ENCODE measurements around the gene CCDC127. TPM values are rescaled to one million over a fixed set of nuclear protein-coding genes. Genes with fewer than 3 reads are reported as not detected.

CCDC127 gene
- total RNA-seq, 1 experiment from 2014 or later = 5.4 TPM

DNA sequence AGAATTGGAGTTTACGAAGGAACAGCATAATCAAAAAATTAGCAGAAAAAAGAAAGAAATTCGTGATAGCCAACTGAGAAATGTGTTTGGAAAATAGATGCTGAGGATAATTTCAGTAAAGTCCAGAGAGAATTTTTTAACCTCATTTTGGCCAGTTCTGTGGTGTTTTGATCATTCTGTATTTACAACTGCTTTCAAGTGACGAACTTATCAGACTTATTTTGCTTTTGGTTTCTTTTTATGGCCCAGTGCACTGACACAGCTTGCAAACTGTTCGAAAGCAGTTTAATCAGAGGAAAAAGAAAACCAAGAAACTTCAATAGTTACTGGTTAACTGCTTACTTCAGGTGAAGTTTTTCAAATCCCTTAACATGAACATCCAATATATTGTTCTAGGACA is 2.0 kb upstream of the CCDC127 start:
- peaks cover 14% of the 10 kb centered on the region for H3K36me3 ChIP-seq (ENCODE audit: low read depth, low read length)
- no peaks in the 10 kb centered on the region for H3K27me3 ChIP-seq (ENCODE audit: low read length)
- peak overlapping the region; percentile 66; the same call in 1 of the 2 replicates for H3K27ac ChIP-seq (ENCODE audit: low read length)
- ChIA-PET CTCF (no interaction called here), POLR2A (ENCODE audit: unreplicated experiment) (no interaction called here)
- no peaks in the 10 kb centered on the region for H3K9me2 ChIP-seq (replicated peaks; ENCODE audit: low read length)
- H3K79me2 ChIP-seq (ENCODE audit: low read length) = peaks cover 83% of the 10 kb centered on the region
- no peak for ATAC-seq
- H3F3A ChIP-seq (ENCODE audit: low read length, unreplicated experiment) = no peaks in the 10 kb centered on the region
- peaks cover 40% of the 10 kb centered on the region for H3K4me1 ChIP-seq (ENCODE audit: insufficient read depth, low read length)
- intact Hi-C loops (cut with micrococcal nuclease) = loop anchor here (5.0 kb wide), 1 partner anchor 52 kb away; the partner anchor contains the start of gene PDCD6
- no TSS peak for BruUV-seq (replicated peaks)
- no peak overlapping the region for H2AFZ ChIP-seq (ENCODE audit: low read length)
- H3K9ac ChIP-seq (ENCODE audit: low read length) = peak overlapping the region; percentile 99
- no peak for DNase-seq
- H4K20me1 ChIP-seq (ENCODE audit: low read length) = peaks cover 43% of the 10 kb centered on the region
- peak overlapping the region; percentile 95 for H3K4me2 ChIP-seq (ENCODE audit: low read length)
- H3K4me3 ChIP-seq (ENCODE audit: low read length) = peak overlapping the region; percentile 93
- TF ChIP-seq EZH2 (IDR thresholded peaks at IDR 0.05; ENCODE audit: low read length, unreplicated experiment) (no peak), EZH2phosphoT487 (IDR thresholded peaks at IDR 0.05; ENCODE audit: borderline replicate concordance, low read length) (no peak)
- TF ChIP-seq, protein P1, sequence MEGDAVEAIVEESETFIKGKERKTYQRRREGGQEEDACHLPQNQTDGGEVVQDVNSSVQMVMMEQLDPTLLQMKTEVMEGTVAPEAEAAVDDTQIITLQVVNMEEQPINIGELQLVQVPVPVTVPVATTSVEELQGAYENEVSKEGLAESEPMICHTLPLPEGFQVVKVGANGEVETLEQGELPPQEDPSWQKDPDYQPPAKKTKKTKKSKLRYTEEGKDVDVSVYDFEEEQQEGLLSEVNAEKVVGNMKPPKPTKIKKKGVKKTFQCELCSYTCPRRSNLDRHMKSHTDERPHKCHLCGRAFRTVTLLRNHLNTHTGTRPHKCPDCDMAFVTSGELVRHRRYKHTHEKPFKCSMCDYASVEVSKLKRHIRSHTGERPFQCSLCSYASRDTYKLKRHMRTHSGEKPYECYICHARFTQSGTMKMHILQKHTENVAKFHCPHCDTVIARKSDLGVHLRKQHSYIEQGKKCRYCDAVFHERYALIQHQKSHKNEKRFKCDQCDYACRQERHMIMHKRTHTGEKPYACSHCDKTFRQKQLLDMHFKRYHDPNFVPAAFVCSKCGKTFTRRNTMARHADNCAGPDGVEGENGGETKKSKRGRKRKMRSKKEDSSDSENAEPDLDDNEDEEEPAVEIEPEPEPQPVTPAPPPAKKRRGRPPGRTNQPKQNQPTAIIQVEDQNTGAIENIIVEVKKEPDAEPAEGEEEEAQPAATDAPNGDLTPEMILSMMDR (conservative IDR thresholded peaks at IDR 0.05; ENCODE audit: low read depth, low read length) = no peak
- no peaks in the 10 kb centered on the region for H3K9me3 ChIP-seq (ENCODE audit: low read length)

DNA sequence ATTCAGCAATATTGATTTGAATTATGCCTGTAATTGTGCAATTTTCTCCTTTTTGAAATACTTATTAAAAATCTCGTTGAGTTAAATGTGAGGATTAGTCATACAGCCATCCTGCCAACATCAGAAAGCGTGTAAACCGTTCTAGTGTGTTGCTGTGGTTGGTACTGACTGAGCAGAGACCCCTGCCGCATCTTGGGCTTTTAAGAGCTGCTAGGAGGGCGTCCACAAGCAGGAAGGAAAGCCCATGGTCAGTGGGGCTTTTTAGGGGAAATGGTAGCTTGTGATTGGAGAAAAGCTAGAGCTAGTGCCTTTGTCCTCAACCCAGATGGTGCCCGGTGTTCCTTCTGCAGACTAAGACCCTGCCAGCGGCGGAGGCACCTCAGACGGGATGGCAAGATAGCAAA is 1.5 kb upstream of the CCDC127 start:
- ChIA-PET POLR2A (ENCODE audit: unreplicated experiment) (no interaction called here), CTCF (interaction anchor here (1.9 kb wide), 1 partner anchor 31 kb away, joined by 12 read pairs; no protein-coding TSS in a partner anchor)

More for the DNA sequence above, 1.5 kb upstream of the CCDC127 start:
- peaks cover 9% of the 10 kb centered on the region; the same call in 1 of the 2 replicates for H3K36me3 ChIP-seq (ENCODE audit: low read depth, low read length)
- peak overlapping the region; percentile 93 for H3K4me3 ChIP-seq (ENCODE audit: low read length)
- H3K79me2 ChIP-seq (ENCODE audit: low read length) = peaks cover 82% of the 10 kb centered on the region
- peak overlapping the region; percentile 99 for H3K9ac ChIP-seq (ENCODE audit: low read length)
- H3K9me2 ChIP-seq (replicated peaks; ENCODE audit: low read length) = no peaks in the 10 kb centered on the region
- peak overlapping the region; percentile 95 for H3K4me2 ChIP-seq (ENCODE audit: low read length)
- DNase-seq (peak; percentile 45), ATAC-seq (peak; percentile 18; the same call in 1 of the 2 replicates)
- H3K27me3 ChIP-seq (ENCODE audit: low read length) = no peaks in the 10 kb centered on the region
- no peak overlapping the region for H2AFZ ChIP-seq (ENCODE audit: low read length)
- no peaks in the 10 kb centered on the region for H3K9me3 ChIP-seq (ENCODE audit: low read length)
- H3K27ac ChIP-seq (ENCODE audit: low read length) = peak overlapping the region; percentile 66
- no peaks in the 10 kb centered on the region for H3F3A ChIP-seq (ENCODE audit: low read length, unreplicated experiment)
- H3K4me1 ChIP-seq (ENCODE audit: insufficient read depth, low read length) = peaks cover 43% of the 10 kb centered on the region
- intact Hi-C loops (cut with micrococcal nuclease) = no loop called here
- TF ChIP-seq EZH2 (IDR thresholded peaks at IDR 0.05; ENCODE audit: low read length, unreplicated experiment) (no peak), EZH2phosphoT487 (IDR thresholded peaks at IDR 0.05; ENCODE audit: borderline replicate concordance, low read length) (no peak)
- TF ChIP-seq, protein P1 (conservative IDR thresholded peaks at IDR 0.05; ENCODE audit: low read depth, low read length) = no peak
- peaks cover 43% of the 10 kb centered on the region for H4K20me1 ChIP-seq (ENCODE audit: low read length)
- BruUV-seq (replicated peaks) = TSS peak; percentile 36
